Activated CD8-positive, alpha-beta T cell treated with anti-CD3 and anti-CD28 coated beads for 36 hours (primary cell): ENCODE results near the gene CPE. TPM values are rescaled to one million over a fixed set of nuclear protein-coding genes. Genes with fewer than 3 reads are reported as not detected.

Experiments
- ATAC-seq: fragments of 200-7000 bp; cut with Tn5 transposase; one replicate; pipeline ENCODE4 v1.10.0; 2021; ENCODE audit warnings: mild to moderate bottlenecking, moderate library complexity
- CTCF ChIA-PET: fragments of 350-600 bp; sonication (Branson Sonifier 250); formaldehyde crosslinking; loops from one replicate; lab custom pipeline; 2021; ENCODE audit warnings: antibody characterized with exemption; lab: Charles Lee
- POLR2A ChIA-PET: fragments of 350-600 bp; sonication (Branson Sonifier 250); formaldehyde crosslinking; loops from one replicate; lab custom pipeline; 2021; ENCODE audit warnings: antibody characterized with exemption; lab: Charles Lee
- DNase-seq: peaks from one replicate; pipeline ENCODE4 v3.0.0-alpha.2; 2020
- H3K27ac Mint-ChIP-seq: one replicate; pipeline ENCODE4 v1.8.0; 2021; ENCODE audit warnings: mild to moderate bottlenecking, mixed read lengths
- H3K27me3 Mint-ChIP-seq: one replicate; pipeline ENCODE4 v1.8.0; 2021; ENCODE audit warnings: mixed read lengths
- H3K36me3 Mint-ChIP-seq: one replicate; pipeline ENCODE4 v1.8.0; 2021; ENCODE audit warnings: low read depth, mixed read lengths
- H3K4me1 Mint-ChIP-seq: one replicate; pipeline ENCODE4 v1.8.0; 2021; ENCODE audit warnings: low read depth, mixed read lengths
- H3K4me3 Mint-ChIP-seq: one replicate; pipeline ENCODE4 v1.8.0; 2021; ENCODE audit warnings: mild to moderate bottlenecking, moderate library complexity, mixed read lengths
- H3K9me3 Mint-ChIP-seq: one replicate; pipeline ENCODE4 v1.8.0; 2021; ENCODE audit warnings: mixed read lengths
- CTCF ChIP-seq: fragments of 200-600 bp; IDR thresholded peaks from one replicate; pipeline ENCODE4 v1.8.0; 2022; ENCODE audit warnings: antibody characterized with exemption, mild to moderate bottlenecking
- intact Hi-C: fragments of 100-400 bp; cut with micrococcal nuclease; formaldehyde crosslinking; loops from one replicate; pipeline ENCODE4 v1.10.0; 2022
- total RNA-seq, 2 experiments: library from RNA; stranded (reverse); gene quantifications; one replicate each; pipeline ENCODE4 v1.2.3, GENCODE V29; 2021

Gene CPE
- total RNA-seq, 2 experiments from 2014 or later, result not detected

DNA sequence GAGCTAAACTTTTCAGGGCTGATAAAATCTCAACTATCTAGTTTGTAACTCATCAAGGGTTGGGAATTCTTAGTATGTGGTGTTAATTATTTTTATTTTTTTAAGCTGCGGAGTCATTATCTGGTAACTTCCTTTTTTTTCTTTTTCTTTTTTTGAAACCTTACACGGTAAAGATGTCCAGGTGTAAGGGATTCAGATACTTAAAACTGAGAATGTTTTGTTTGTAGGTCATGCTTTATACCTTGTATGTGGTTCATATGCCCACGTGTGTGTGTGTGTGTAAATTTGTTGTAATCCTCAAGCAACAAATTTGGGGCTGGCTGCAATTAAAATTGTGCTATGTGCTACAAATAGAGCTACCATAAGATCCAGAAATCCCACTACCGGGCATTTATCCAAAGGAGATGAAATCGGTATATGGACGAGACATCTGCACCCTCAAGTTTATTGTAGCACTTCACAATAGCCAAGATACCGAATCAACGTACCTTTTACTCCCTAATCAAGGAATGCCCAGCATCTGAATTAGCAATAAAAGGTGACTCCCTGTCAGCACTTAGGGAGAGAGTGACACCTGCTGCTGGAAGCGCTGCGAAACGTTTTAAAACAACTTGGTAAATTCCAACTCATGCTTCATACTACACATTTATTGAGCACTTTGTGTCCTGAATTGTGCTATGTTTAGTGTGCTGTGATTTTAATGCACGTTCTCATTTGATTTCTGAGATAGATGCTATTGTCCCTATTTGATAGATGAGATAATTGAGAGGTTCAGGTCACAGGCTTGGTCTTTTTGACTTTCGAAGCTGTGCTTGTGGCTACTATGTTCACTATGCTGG lies 35.2 kb upstream of the CPE start:
- Mint-ChIP-seq H3K4me1 (no peaks in the 10 kb centered on the region), H3K4me3 (no peak overlapping the region), H3K36me3 (peaks cover 16% of the 10 kb centered on the region), H3K27me3 (no peaks in the 10 kb centered on the region), H3K9me3 (no peaks in the 10 kb centered on the region), H3K27ac (peak overlapping the region; percentile 25)
- CTCF ChIA-PET, result interaction anchor here (0.6 to 6.7 kb wide), 11 partner anchors 8 to 231 kb away, joined by 3 to 52 read pairs (median 3); partner anchors contain the start of gene TMEM192
- no peak for TF ChIP-seq CTCF
- POLR2A ChIA-PET, result interaction anchor here (1.0 kb wide), 1 partner anchor 11 kb away, joined by 3 read pairs; no protein-coding TSS in a partner anchor
- peak; percentile 10 for DNase-seq
- intact Hi-C loops, result no loop called here
- ATAC-seq, result no peak

- Mint-ChIP-seq H3K27me3 (no peaks in the 10 kb centered on the region), H3K4me1 (no peaks in the 10 kb centered on the region), H3K27ac (no peak overlapping the region), H3K4me3 (no peak overlapping the region), H3K9me3 (no peaks in the 10 kb centered on the region), H3K36me3 (peaks cover 6% of the 10 kb centered on the region)
- intact Hi-C loops, result loop anchor here (5.0 kb wide), 1 partner anchor 214 kb away; no protein-coding TSS in a partner anchor
- DNase-seq (no peak), ATAC-seq (no peak)
- no peak for TF ChIP-seq CTCF
- CTCF ChIA-PET, result interaction anchor here (1.5 to 6.7 kb wide), 2 partner anchors 215 to 233 kb away, joined by 4 to 52 read pairs; partner anchors contain the start of gene TMEM192
- POLR2A ChIA-PET, result no interaction called here
These were observed 33.0 kb upstream of the CPE start for GRCh38 chr4:165345666-165346417.

GRCh38 chr4:165347647-165348569 lies 30.9 kb upstream of the CPE start:
- no peaks in the 10 kb centered on the region for H3K9me3 Mint-ChIP-seq
- H3K27me3 Mint-ChIP-seq, result no peaks in the 10 kb centered on the region
- DNase-seq, result no peak
- ATAC-seq, result no peak
- TF ChIP-seq CTCF, result no peak
- H3K4me1 Mint-ChIP-seq, result no peaks in the 10 kb centered on the region
- intact Hi-C loops, result loop anchor here (5.0 kb wide), 1 partner anchor 216 kb away; no protein-coding TSS in a partner anchor
- no peak overlapping the region for H3K4me3 Mint-ChIP-seq
- no peaks in the 10 kb centered on the region for H3K36me3 Mint-ChIP-seq
- ChIA-PET POLR2A (no interaction called here), CTCF (interaction anchor here (3.4 to 6.7 kb wide), 2 partner anchors 216 to 217 kb away, joined by 18 to 52 read pairs; no protein-coding TSS in a partner anchor)
- no peak overlapping the region for H3K27ac Mint-ChIP-seq

DNA sequence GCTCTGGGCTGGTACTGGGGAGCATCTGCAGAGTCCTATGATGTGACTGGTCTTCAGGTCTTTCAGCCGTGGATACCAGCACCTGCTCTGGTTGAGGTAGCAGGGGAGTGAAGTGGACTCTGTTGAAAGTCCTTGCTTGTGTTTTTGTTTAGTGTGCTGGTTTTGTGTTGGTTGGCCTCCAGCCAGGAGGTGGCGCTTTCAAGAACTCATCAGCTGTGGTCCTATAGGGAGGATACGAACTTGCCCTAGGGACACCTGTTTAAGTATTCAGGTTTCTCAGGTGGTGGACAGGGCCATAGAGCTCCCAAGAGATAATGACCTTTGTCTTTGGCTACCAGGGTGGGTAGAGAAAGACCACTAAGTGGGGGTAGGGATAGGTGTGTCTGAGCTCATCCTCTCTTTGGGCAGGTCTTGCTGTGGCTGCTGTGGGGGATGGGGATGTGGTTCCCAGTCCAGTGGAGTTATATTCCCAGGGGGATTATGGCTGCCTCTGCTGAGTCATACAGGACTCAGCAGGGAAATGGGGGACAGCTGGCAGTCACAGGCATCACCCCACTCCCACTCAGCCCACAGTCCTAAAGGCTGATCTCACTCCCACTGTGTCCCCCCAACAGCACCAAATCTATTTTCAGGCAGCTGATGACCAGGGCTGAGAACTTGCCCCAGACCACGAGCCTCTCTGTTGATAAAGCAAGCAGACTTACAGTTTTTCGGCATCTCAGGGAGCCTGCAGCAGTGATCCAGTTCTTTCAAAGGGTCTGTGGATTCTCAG lies 27.3 kb upstream of the CPE start:
- ChIA-PET CTCF (interaction anchor here (1.0 to 3.4 kb wide), 8 partner anchors 8 to 220 kb away, joined by 3 to 18 read pairs (median 4); no protein-coding TSS in a partner anchor), POLR2A (no interaction called here)
- TF ChIP-seq CTCF, result no peak
- H3K4me3 Mint-ChIP-seq, result no peak overlapping the region
- H3K9me3 Mint-ChIP-seq, result no peaks in the 10 kb centered on the region
- H3K36me3 Mint-ChIP-seq, result no peaks in the 10 kb centered on the region
- peaks cover 6% of the 10 kb centered on the region for H3K27me3 Mint-ChIP-seq
- H3K4me1 Mint-ChIP-seq, result no peaks in the 10 kb centered on the region
- DNase-seq, result peak; percentile 26
- intact Hi-C loops, result no loop called here
- no peak overlapping the region for H3K27ac Mint-ChIP-seq
- no peak for ATAC-seq
